Activated CD4-positive, alpha-beta T cell treated with anti-CD3 and anti-CD28 coated beads, Interleukin-2, amount 10 ng/mL, durations not matched to agents 24 days and 14 days (primary cell): Measurements from ENCODE around the gene RPL22L1. TPM values are rescaled to one million over a fixed set of nuclear protein-coding genes. Genes with fewer than 3 reads are reported as not detected.
A peak's percentile ranks its signal among the peaks of the same experiment; 100 is the strongest.
"Not testable (repeated sequence)": the region's sequence is repeated elsewhere in the genome, so short reads cannot be mapped to it uniquely, and the experiment has no call there.

Experiments used
- DNase-seq: peaks from one replicate; pipeline ENCODE4 v3.0.0; 2022
- H3K27ac Mint-ChIP-seq: one replicate; pipeline ENCODE4 v1.8.0; 2022; ENCODE audit warnings: mild to moderate bottlenecking, mixed read lengths
- H3K27me3 Mint-ChIP-seq: one replicate; pipeline ENCODE4 v1.8.0; 2022; ENCODE audit warnings: mixed read lengths
- H3K36me3 Mint-ChIP-seq: one replicate; pipeline ENCODE4 v1.8.0; 2022; ENCODE audit warnings: low read depth, mild to moderate bottlenecking, mixed read lengths
- H3K4me1 Mint-ChIP-seq: one replicate; pipeline ENCODE4 v1.8.0; 2021; ENCODE audit warnings: mixed read lengths
- H3K4me3 Mint-ChIP-seq: one replicate; pipeline ENCODE4 v1.8.0; 2022; ENCODE audit warnings: mild to moderate bottlenecking, moderate library complexity, mixed read lengths
- H3K9me3 Mint-ChIP-seq: one replicate; pipeline ENCODE4 v1.8.0; 2021; ENCODE audit warnings: mixed read lengths
- intact Hi-C: fragments of 100-400 bp; cut with micrococcal nuclease; formaldehyde crosslinking; loops from one replicate; pipeline ENCODE4 v1.15.1; 2023
- total RNA-seq: library from RNA; stranded (reverse); gene quantifications from 2 replicates; pipeline ENCODE4 v1.2.3, GENCODE V29; 2022

RPL22L1 gene
- total RNA-seq, 1 donor from 2014 or later: 157 TPM

DNA sequence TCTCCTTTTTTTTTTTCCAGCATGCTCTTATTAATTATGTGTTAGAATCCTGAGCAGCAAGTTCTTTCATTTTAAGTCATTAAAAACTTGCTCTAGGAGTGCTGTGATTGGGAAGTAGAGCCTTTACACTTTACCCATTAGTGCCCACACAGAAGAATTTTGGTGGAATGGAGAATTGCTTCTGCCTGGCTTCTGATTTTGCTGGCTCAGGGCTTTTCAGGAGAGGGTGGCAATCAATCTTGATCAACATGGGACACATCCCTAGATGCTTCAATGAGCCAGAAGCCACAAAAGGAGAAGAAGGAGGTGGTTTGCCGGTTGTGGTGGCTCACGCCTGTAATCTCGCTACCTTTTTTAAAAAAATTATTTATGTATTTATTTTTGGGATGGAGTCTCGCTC is 39.4 kb downstream of the RPL22L1 start:
- H3K4me1 Mint-ChIP-seq: peaks cover 9% of the 10 kb centered on the region
- intact Hi-C loops: no loop called here
- no peaks in the 10 kb centered on the region for H3K36me3 Mint-ChIP-seq
- H3K4me3 Mint-ChIP-seq: no peak overlapping the region
- H3K9me3 Mint-ChIP-seq: no peaks in the 10 kb centered on the region
- peaks cover 47% of the 10 kb centered on the region for H3K27me3 Mint-ChIP-seq
- no peak overlapping the region for H3K27ac Mint-ChIP-seq
- DNase-seq: no peak

DNA sequence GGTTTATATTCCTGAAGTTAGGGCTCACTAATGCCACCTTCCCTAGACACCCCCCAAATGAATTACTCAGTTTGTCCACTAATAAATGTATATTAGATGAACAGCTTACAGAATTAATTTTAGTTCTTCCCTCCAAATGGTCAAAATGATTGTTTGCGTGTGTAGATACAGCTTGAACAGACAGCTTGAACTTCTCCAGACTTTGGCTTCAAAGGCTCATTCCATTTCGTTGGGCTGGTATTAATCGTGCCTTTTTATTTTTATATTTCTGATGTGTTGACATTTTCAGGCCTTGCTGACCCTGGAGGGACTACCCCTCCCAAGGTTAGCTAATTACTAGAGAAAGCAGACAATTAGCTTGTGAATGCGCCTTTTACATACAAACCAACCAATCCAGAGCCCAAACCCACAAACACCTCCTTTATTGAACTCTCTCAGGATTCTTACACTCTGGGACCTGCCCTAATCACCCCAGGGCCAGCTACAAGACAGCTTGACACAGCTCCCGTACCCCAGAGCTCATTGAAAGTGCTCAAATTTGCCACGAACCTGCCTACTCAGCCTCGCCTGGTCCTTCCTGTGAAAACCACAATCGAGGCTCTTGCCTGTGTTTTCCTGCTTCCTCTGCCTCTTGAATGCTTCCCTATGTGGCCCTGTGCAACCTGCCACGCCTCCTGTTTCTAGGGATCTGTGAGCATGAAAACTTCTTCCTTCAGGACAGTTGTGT is 40.3 kb downstream of the RPL22L1 start:
- no peak for DNase-seq
- Mint-ChIP-seq H3K4me1 (peaks cover 9% of the 10 kb centered on the region), H3K27ac (peak overlapping the region; percentile 24), H3K4me3 (no peak overlapping the region), H3K27me3 (peaks cover 40% of the 10 kb centered on the region), H3K36me3 (no peaks in the 10 kb centered on the region), H3K9me3 (no peaks in the 10 kb centered on the region)
- intact Hi-C loops: no loop called here

DNA sequence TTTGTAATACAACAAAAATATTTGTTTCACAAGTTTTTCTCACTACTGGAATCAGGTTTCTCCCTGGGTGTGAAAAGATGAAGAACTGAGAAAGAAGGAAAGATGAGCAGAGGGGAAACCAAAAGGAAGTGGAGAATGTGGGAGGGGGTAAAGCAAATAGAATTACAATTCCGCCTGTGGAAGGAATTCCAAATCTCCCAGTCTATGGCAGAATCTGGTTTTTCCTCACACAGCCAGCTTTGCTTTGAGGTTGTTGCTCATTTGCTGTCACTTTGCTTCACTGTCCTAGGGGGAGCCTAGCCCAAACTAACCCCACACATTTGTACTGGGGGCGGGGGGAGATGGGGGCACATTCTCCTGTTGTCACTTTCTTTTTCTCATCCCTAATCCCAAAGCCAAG is 43.9 kb downstream of the RPL22L1 start:
- Mint-ChIP-seq H3K36me3 (no peaks in the 10 kb centered on the region), H3K27me3 (peaks cover 25% of the 10 kb centered on the region), H3K4me1 (peaks cover 9% of the 10 kb centered on the region), H3K9me3 (no peaks in the 10 kb centered on the region), H3K4me3 (no peak overlapping the region), H3K27ac (no peak overlapping the region)
- intact Hi-C loops: no loop called here
- no peak for DNase-seq

DNA sequence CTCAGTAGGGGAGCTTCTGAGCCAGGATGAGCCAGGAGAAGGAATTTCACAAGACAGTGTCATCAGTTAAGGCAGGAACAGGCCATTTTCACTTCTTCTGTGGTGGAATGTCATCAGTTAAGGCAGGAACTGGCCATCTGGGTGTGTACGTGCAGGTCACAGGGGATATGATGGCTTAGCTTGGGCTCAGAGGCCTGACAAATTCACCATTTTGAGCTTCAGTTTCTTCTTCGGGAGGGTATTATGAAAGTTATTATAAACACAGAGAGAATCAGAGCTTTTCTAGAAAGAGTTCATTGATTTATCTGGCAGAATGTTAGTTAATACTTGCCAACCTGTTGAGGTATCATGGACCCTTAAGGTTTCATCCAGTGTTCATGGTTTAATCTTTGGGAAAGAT is 46.4 kb downstream of the RPL22L1 start:
- DNase-seq, H3K9me3 Mint-ChIP-seq, H3K36me3 Mint-ChIP-seq, H3K4me1 Mint-ChIP-seq, H3K4me3 Mint-ChIP-seq, intact Hi-C loops, H3K27ac Mint-ChIP-seq: not testable (repeated sequence)
- peaks cover 16% of the 10 kb centered on the region for H3K27me3 Mint-ChIP-seq

DNA sequence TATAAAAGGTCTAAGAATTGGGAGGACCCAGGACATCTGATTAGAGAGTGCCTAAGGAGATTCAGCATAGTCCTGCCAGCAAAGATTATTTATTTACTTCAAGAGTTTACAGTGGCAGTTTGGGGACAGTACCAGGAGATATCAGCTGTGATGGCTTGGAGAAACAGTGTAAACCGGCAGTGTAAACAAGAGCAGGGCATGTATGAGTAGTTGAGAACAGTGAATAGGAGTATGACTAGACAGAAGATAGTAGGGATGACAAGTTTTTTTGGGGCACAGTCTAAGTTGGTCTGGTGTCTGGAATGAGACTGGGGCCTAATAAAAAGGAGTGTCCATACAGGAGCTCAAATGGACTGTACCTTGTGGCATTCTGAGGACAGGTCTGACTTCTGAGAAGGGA is 51.7 kb downstream of the RPL22L1 start:
- H3K36me3 Mint-ChIP-seq, H3K27me3 Mint-ChIP-seq, H3K27ac Mint-ChIP-seq, H3K4me3 Mint-ChIP-seq, DNase-seq, H3K9me3 Mint-ChIP-seq, H3K4me1 Mint-ChIP-seq, intact Hi-C loops: not testable (repeated sequence)

DNA sequence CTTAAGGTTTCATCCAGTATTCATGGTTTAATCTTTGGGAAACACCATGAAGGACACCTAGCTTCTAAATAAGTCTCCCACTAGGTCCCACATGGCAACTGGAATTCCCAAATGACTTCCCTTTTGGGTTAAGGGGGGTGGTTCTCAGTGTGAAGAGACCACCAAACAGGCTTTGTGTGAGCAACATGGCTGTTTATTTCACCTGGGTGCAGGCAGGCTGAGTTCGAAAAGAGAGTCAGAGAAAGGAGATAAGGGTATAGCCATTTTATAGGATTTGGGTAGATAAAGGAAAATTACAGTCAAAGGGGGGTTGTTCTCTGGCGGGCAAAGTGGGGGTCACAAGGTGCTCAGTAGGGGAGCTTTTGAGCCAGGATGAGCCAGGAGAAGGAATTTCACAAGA is 52.5 kb downstream of the RPL22L1 start:
- H3K9me3 Mint-ChIP-seq, H3K4me1 Mint-ChIP-seq, DNase-seq, H3K27ac Mint-ChIP-seq, H3K4me3 Mint-ChIP-seq, H3K27me3 Mint-ChIP-seq, intact Hi-C loops, H3K36me3 Mint-ChIP-seq: not testable (repeated sequence)

DNA sequence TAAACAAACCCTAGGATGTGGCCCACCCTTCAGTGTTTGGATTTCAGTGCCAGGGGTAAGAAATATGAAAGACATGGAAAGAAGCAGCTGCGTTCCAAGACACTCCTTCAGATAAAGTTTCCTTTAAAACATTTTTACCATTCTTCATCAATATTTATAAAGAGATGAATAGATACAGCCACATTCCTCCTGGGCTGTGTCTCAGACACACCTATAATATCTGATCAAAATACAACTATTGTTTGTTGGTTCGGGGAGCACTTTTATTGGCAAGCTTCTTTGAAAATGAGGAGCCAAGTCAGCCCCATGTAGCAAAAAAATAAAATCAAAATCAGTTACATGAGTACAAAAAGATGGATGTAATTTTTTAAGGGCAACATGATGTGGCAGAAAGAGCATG is 53.2 kb downstream of the RPL22L1 start:
- Mint-ChIP-seq H3K27ac (no peak overlapping the region), H3K27me3 (peaks cover 2% of the 10 kb centered on the region), H3K4me3 (no peak overlapping the region), H3K36me3 (no peaks in the 10 kb centered on the region), H3K4me1 (peaks cover 1% of the 10 kb centered on the region), H3K9me3 (no peaks in the 10 kb centered on the region)
- no peak for DNase-seq
- intact Hi-C loops: no loop called here

DNA sequence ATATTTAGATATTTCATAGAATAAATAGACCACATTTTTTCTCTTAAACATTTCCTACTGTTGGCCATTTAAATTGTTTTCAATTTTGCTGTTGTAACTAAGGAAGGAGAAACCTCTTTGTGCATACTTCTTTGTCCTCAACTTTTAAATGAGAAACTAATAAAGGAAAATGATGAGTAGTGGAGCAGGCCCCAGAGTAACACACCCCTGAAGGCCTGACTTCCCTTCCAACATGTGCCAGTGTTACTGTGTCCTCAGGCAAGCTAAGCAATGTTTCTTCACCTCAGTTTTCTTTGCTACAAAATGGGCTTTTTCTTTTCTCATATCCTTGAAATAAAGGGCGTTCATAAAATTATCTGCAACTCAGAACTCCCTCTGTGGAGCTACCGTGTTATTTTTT is 53.7 kb downstream of the RPL22L1 start:
- H3K36me3 Mint-ChIP-seq: no peaks in the 10 kb centered on the region
- H3K4me1 Mint-ChIP-seq: peaks cover 4% of the 10 kb centered on the region
- no peak overlapping the region for H3K4me3 Mint-ChIP-seq
- H3K27ac Mint-ChIP-seq: no peak overlapping the region
- intact Hi-C loops: no loop called here
- H3K9me3 Mint-ChIP-seq: no peaks in the 10 kb centered on the region
- no peak for DNase-seq
- H3K27me3 Mint-ChIP-seq: peaks cover 2% of the 10 kb centered on the region

DNA sequence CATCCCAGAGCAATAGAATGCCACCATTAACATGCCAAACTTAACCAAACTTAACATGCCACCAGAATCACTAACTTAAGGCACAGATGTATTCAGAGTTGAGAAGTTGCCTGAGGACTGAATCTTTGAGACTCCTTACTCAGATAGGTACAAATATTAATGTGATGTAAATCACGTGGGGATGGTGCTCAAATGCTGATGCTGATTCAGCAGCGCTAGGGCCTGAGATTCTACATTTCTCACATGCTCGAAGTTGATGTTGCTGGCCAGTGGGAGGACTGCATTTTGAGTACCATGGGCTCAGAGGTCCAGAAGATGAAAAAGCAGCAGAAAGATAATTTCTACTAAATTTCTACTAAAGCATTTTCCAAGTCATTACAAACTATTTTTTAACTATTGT is 54.1 kb downstream of the RPL22L1 start:
- no peak overlapping the region for H3K4me3 Mint-ChIP-seq
- DNase-seq: no peak
- peaks cover 2% of the 10 kb centered on the region for H3K27me3 Mint-ChIP-seq
- no peaks in the 10 kb centered on the region for H3K36me3 Mint-ChIP-seq
- H3K9me3 Mint-ChIP-seq: no peaks in the 10 kb centered on the region
- H3K4me1 Mint-ChIP-seq: peaks cover 4% of the 10 kb centered on the region
- no peak overlapping the region for H3K27ac Mint-ChIP-seq
- intact Hi-C loops: no loop called here

DNA sequence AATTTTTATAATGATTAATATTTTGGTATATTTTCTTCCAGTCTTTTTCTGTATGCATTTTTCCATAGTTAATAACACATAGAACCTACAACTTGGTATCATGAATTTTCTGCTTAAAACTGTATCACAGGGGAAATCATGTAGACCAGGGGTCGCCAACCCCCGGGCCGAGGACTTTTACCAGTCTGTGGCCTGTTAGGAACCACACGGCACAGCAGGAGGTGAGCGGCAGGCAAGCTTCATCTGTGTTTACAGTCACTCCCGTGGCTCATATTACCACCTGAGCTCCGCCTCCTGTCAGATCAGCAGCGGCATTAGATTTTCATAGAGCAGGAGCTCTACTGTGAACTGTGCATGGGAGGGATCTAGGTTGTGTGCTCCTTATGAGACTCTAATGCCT is 54.7 kb downstream of the RPL22L1 start:
- Mint-ChIP-seq H3K9me3 (no peaks in the 10 kb centered on the region), H3K36me3 (no peaks in the 10 kb centered on the region), H3K27ac (no peak overlapping the region), H3K4me1 (peaks cover 4% of the 10 kb centered on the region), H3K27me3 (peaks cover 2% of the 10 kb centered on the region), H3K4me3 (no peak overlapping the region)
- intact Hi-C loops: no loop called here
- no peak for DNase-seq

Other genes with a start within 250 kb of the RPL22L1 start
- gene EIF5A2, start 38.4 kb upstream of the RPL22L1 start, total RNA-seq: 8.7 and 9.7 TPM in 2 replicates
- not detected in 2 replicates for gene SLC2A2, start 156.5 kb upstream of the RPL22L1 start, total RNA-seq